Vagina (tissue), 2 donors: ENCODE measurements around the gene SLC35E3.

Source experiments
- CTCF ChIP-seq, 3 experiments: fragments of 450-650 bp in 2 of 3; fragments of 200-600 bp in 1 of 3; sonication (generic) in 1 of 3; IDR thresholded peaks; one replicate each; pipeline ENCODE4 v1.5.1; 2017 to 2019; ENCODE audit warnings: antibody characterized with exemption in 3 of 3, mild to moderate bottlenecking in 2 of 3, moderate library complexity in 2 of 3
- POLR2A ChIP-seq, 2 donors: fragments of 450-650 bp; IDR thresholded peaks; one replicate each; pipeline ENCODE4 v1.6.1; 2017; ENCODE audit warnings: antibody characterized with exemption in 2 of 2, mild to moderate bottlenecking in 2 of 2, moderate library complexity in 2 of 2

GRCh38 chr12:68793436-68793835 lies 47.5 kb downstream of the SLC35E3 start:
- TF ChIP-seq POLR2A (IDR thresholded peaks at IDR 0.05) (no peak), CTCF (IDR thresholded peaks at IDR 0.05) (no peak)
